ENCODE data around the gene PSG11. TPM values are rescaled to one million over a fixed set of nuclear protein-coding genes. Genes with fewer than 3 reads are reported as not detected.
"Not testable (repeated sequence)": the region's sequence is repeated elsewhere in the genome, so short reads cannot be mapped to it uniquely, and the experiment has no call there.

Gene PSG11
- total RNA-seq, 2 experiments from 2014 or later: not detected

DNA sequence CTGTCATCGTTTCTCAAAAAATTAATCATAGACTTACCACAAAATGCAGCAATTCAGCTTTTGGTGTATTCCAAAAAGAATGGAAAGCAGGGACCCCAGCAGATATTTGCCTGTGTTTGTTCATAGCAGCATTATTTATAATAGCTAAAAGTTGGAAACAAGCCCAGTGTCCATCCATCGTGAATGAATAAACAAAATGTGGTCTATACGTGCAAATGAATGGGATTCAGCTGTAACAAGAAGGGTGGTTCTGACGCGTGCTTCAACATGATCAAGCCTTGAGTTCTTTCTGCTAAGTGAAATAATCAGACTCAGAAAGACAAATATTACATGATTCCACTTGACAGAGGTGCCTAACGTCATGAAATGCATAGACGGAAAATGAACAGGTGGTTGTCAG, 36.4 kb downstream of the PSG11 start:
- CTCF ChIA-PET: no interaction called here
- POLR2A ChIA-PET: no interaction called here

- CTCF ChIA-PET: not testable (repeated sequence)
These were observed 37.1 kb downstream of the PSG11 start for GRCh38 chr19:42989186-42989585.

GRCh38 chr19:42988206-42988605, 38.1 kb downstream of the PSG11 start:
- POLR2A ChIA-PET, CTCF ChIA-PET: not testable (repeated sequence)

More at GRCh38 chr19:42989186-42989585, 37.1 kb downstream of the PSG11 start:
- POLR2A ChIA-PET: not testable (repeated sequence)

DNA sequence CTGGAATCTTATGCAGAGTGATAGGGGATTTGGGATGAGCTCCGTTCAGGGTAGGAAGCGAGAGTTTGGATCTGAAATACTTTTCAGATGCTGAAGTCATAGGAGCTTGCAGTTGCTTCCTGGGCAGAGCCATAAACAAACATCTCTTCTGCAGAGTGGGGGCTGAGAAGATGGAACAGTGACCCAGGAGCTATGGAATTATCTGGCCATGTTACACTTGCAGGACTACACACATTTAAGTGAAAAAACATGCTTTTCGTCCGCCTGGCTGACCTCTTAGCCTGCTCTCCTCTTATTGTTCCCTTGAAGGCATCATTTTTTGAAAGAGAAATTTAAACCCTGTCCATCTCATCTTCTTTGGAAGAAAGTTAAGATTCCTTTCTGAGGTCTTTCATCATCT, 40.7 kb downstream of the PSG11 start:
- CTCF ChIA-PET: no interaction called here
- POLR2A ChIA-PET: no interaction called here

DNA sequence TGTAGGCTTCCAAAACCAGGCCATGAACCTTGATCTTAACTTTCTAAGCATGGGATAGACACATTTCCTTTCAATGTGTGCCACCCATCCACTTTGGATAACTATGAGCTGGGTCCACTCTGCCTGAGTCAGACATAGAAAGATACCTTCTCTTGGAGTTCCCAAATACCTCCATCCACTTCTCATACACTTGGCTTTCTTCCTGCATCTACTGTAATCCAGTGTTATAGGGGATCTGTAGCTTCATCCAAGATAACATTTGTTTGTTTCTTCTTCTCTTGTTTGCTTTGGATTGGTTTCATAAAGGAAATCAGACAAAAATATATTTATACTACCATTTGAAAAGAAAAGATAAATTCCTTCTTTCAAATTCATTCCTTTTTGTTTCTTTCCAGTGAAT, 44.2 kb downstream of the PSG11 start:
- POLR2A ChIA-PET, CTCF ChIA-PET: not testable (repeated sequence)

DNA sequence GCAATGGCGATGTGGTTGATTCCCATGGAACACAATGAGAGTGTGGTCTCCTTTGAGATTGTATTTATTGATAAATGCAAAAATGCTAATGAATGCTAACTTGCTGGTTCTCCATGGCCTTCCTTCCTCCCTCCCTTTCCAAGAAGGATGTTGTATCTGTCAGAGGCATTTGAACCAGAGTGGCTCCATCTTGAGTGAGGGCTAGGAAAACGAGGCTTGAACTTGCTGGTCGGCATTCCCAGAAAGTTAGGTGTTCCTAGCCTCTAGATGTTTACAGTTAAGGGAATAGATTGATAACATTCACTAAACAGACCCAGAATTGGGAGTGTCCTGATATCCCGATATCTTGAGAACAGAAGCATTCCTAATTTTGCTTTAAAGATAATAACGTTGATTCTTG, 54.8 kb downstream of the PSG11 start:
- CTCF ChIA-PET, POLR2A ChIA-PET: not testable (repeated sequence)

DNA sequence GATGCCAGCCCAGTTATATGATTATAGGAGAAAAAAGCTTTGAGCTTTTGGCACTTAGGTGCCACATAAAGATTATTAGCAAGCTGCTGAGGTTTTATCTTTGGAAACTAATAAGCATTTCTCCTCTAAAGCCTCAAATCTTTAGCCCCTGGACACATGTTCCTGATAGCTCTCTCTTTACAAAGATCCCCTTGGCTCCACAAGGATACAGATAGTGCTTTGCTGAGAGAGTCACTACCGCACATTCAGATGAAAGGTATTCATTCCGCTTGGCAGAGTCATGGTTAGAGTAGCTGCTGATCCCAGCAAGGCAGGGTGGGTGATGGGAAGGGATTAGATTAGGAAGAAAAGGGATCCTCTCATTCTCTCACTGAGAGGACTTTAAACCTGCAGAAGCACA, 61.1 kb downstream of the PSG11 start:
- ChIA-PET POLR2A (no interaction called here), CTCF (no interaction called here)

GRCh38 chr19:42961119-42961518, 65.2 kb downstream of the PSG11 start:
- ChIA-PET POLR2A (no interaction called here), CTCF (no interaction called here)

Other genes with a start within 250 kb of the PSG11 start
- gene PSG1, start 146.8 kb downstream of the PSG11 start, total RNA-seq: not detected
- not detected for gene PSG6, start 108.6 kb downstream of the PSG11 start, total RNA-seq
- not detected for gene PSG7, start 89.3 kb downstream of the PSG11 start, total RNA-seq
- gene PSG2, start 56.2 kb upstream of the PSG11 start, total RNA-seq: not detected
- not detected for gene PSG5, start 160.1 kb upstream of the PSG11 start, total RNA-seq
- gene PSG4, start 179.2 kb upstream of the PSG11 start, total RNA-seq: not detected
- not detected for gene PSG9, start 243.1 kb upstream of the PSG11 start, total RNA-seq